ENCODE data around the gene AFP. TPM values are rescaled to one million over a fixed set of nuclear protein-coding genes. Genes with fewer than 3 reads are reported as not detected.

The AFP gene
- total RNA-seq, 2 experiments from 2014 or later, result not detected

GRCh38 chr4:73410916-73411730 lies 24.9 kb upstream of the AFP start:
- Histone ChIP-seq H3K4me3 (ENCODE audit: low read depth, low read length, poor library complexity, severe bottlenecking) (no peak overlapping the region), H3K4me1 (ENCODE audit: insufficient read depth, low read length, poor library complexity, severe bottlenecking) (no peaks in the 10 kb centered on the region), H3K9me2 (ENCODE audit: insufficient read depth, low read length) (no peaks in the 10 kb centered on the region), H3K36me3 (ENCODE audit: insufficient read depth, low read length) (no peaks in the 10 kb centered on the region), H3K79me2 (ENCODE audit: insufficient read depth, low read depth, low read length) (no peaks in the 10 kb centered on the region), H3K9me3 (ENCODE audit: low read length) (no peaks in the 10 kb centered on the region), H3K4me2 (ENCODE audit: low read length) (no peak overlapping the region), H2AFZ (ENCODE audit: low read length) (no peak overlapping the region), H3K27ac (ENCODE audit: low read depth, low read length, poor library complexity, severe bottlenecking) (no peak overlapping the region), H4K20me1 (ENCODE audit: insufficient read depth, low read length) (no peaks in the 10 kb centered on the region)
- POLR2A ChIA-PET, result no interaction called here
- CTCF ChIA-PET (ENCODE audit: unreplicated experiment), result no interaction called here
- DNase-seq (ENCODE audit: low spot score), result no peak
- TF ChIP-seq EZH2phosphoT487 (IDR thresholded peaks at IDR 0.05; ENCODE audit: borderline replicate concordance, low read depth, low read length), result no peak
- TF ChIP-seq, protein P1, sequence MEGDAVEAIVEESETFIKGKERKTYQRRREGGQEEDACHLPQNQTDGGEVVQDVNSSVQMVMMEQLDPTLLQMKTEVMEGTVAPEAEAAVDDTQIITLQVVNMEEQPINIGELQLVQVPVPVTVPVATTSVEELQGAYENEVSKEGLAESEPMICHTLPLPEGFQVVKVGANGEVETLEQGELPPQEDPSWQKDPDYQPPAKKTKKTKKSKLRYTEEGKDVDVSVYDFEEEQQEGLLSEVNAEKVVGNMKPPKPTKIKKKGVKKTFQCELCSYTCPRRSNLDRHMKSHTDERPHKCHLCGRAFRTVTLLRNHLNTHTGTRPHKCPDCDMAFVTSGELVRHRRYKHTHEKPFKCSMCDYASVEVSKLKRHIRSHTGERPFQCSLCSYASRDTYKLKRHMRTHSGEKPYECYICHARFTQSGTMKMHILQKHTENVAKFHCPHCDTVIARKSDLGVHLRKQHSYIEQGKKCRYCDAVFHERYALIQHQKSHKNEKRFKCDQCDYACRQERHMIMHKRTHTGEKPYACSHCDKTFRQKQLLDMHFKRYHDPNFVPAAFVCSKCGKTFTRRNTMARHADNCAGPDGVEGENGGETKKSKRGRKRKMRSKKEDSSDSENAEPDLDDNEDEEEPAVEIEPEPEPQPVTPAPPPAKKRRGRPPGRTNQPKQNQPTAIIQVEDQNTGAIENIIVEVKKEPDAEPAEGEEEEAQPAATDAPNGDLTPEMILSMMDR (conservative IDR thresholded peaks at IDR 0.05; ENCODE audit: low read length), result no peak
- no TSS peak for BruUV-seq (replicated peaks)
- intact Hi-C loops (cut with micrococcal nuclease; ENCODE audit: unreplicated experiment), result no loop called here

GRCh38 chr4:73411731-73412414 lies 24.1 kb upstream of the AFP start:
- no peaks in the 10 kb centered on the region for H3K9me3 ChIP-seq (ENCODE audit: low read length)
- H3K36me3 ChIP-seq (ENCODE audit: insufficient read depth, low read length), result no peaks in the 10 kb centered on the region
- BruUV-seq (replicated peaks), result no TSS peak
- no peaks in the 10 kb centered on the region for H3K4me1 ChIP-seq (ENCODE audit: insufficient read depth, low read length, poor library complexity, severe bottlenecking)
- TF ChIP-seq EZH2phosphoT487 (IDR thresholded peaks at IDR 0.05; ENCODE audit: borderline replicate concordance, low read depth, low read length), result no peak
- TF ChIP-seq, protein P1 (conservative IDR thresholded peaks at IDR 0.05; ENCODE audit: low read length), result no peak
- H2AFZ ChIP-seq (ENCODE audit: low read length), result no peak overlapping the region
- no peak overlapping the region for H3K4me2 ChIP-seq (ENCODE audit: low read length)
- DNase-seq (ENCODE audit: low spot score), result no peak
- CTCF ChIA-PET (ENCODE audit: unreplicated experiment), result no interaction called here
- no peak overlapping the region for H3K4me3 ChIP-seq (ENCODE audit: low read depth, low read length, poor library complexity, severe bottlenecking)
- no peaks in the 10 kb centered on the region for H3K9me2 ChIP-seq (ENCODE audit: insufficient read depth, low read length)
- no peak overlapping the region for H3K27ac ChIP-seq (ENCODE audit: low read depth, low read length, poor library complexity, severe bottlenecking)
- POLR2A ChIA-PET, result no interaction called here
- no peaks in the 10 kb centered on the region for H3K79me2 ChIP-seq (ENCODE audit: insufficient read depth, low read depth, low read length)
- intact Hi-C loops (cut with micrococcal nuclease; ENCODE audit: unreplicated experiment), result no loop called here
- H4K20me1 ChIP-seq (ENCODE audit: insufficient read depth, low read length), result no peaks in the 10 kb centered on the region

DNA sequence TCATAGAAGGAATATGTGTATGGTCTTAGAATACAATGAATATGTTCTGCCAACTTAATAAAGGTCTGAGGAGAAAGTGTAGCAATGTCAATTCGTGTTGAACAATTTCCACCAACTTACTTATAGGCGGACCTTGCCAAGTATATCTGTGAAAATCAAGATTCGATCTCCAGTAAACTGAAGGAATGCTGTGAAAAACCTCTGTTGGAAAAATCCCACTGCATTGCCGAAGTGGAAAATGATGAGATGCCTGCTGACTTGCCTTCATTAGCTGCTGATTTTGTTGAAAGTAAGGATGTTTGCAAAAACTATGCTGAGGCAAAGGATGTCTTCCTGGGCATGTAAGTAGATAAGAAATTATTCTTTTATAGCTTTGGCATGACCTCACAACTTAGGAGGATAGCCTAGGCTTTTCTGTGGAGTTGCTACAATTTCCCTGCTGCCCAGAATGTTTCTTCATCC lies 22.7 kb upstream of the AFP start:
- TF ChIP-seq, protein P1 (conservative IDR thresholded peaks at IDR 0.05; ENCODE audit: low read length), result no peak
- no peak for TF ChIP-seq EZH2phosphoT487 (IDR thresholded peaks at IDR 0.05; ENCODE audit: borderline replicate concordance, low read depth, low read length)
- Histone ChIP-seq H3K9me2 (ENCODE audit: insufficient read depth, low read length) (no peaks in the 10 kb centered on the region), H3K4me3 (ENCODE audit: low read depth, low read length, poor library complexity, severe bottlenecking) (no peak overlapping the region), H3K79me2 (ENCODE audit: insufficient read depth, low read depth, low read length) (no peaks in the 10 kb centered on the region), H3K4me1 (ENCODE audit: insufficient read depth, low read length, poor library complexity, severe bottlenecking) (no peaks in the 10 kb centered on the region), H2AFZ (ENCODE audit: low read length) (no peak overlapping the region), H3K27ac (ENCODE audit: low read depth, low read length, poor library complexity, severe bottlenecking) (no peak overlapping the region), H3K9me3 (ENCODE audit: low read length) (no peaks in the 10 kb centered on the region), H3K4me2 (ENCODE audit: low read length) (no peak overlapping the region), H3K36me3 (ENCODE audit: insufficient read depth, low read length) (no peaks in the 10 kb centered on the region), H4K20me1 (ENCODE audit: insufficient read depth, low read length) (no peaks in the 10 kb centered on the region)
- CTCF ChIA-PET (ENCODE audit: unreplicated experiment), result no interaction called here
- no TSS peak for BruUV-seq (replicated peaks)
- intact Hi-C loops (cut with micrococcal nuclease; ENCODE audit: unreplicated experiment), result no loop called here
- no peak for DNase-seq (ENCODE audit: low spot score)
- POLR2A ChIA-PET, result interaction anchor here (0.6 to 0.7 kb wide), 3 partner anchors 14 to 610 kb away, joined by 3 to 4 read pairs (median 3); no protein-coding TSS in a partner anchor

All from OCI-LY7 (cell line).